Kidney epithelial cell (primary cell): ENCODE measurements around the gene CLDN22. TPM values are rescaled to one million over a fixed set of nuclear protein-coding genes. Genes with fewer than 3 reads are reported as not detected.

Source experiments
- DNase-seq: peaks from one replicate; pipeline ENCODE4 v3.0.0-alpha.2; 2010; ENCODE audit warnings: low read depth
- H3K27me3 ChIP-seq: 2 replicates; pipeline ENCODE4 v1.6.0; 2011; ENCODE audit warnings: low read length; ENCODE audit not compliant: control insufficient read depth, insufficient read depth
- H3K36me3 ChIP-seq: 2 replicates; pipeline ENCODE4 v1.5.1; 2011; ENCODE audit warnings: low read length; ENCODE audit not compliant: control insufficient read depth, insufficient read depth
- H3K4me3 ChIP-seq: 2 replicates; pipeline ENCODE4 v1.5.1; 2011; ENCODE audit warnings: low read depth, mild to moderate bottlenecking, control low read depth, low read length
- CTCF ChIP-seq: IDR thresholded peaks from 2 replicates; pipeline ENCODE4 v1.5.1; 2011; ENCODE audit warnings: mild to moderate bottlenecking, moderate library complexity, low read length, control low read depth, inconsistent platforms; ENCODE audit not compliant: insufficient read depth, poor library complexity, severe bottlenecking
- total RNA-seq: library from RNA; depleted of rRNA; stranded (reverse); fragments of >200 nt; gene quantifications from 2 replicates; pipeline ENCODE4 v1.2.3, GENCODE V29; 2015

Gene CLDN22
- not detected in 2 replicates for total RNA-seq

- no peak for TF ChIP-seq CTCF
- Histone ChIP-seq H3K4me3 (no peak within 1 kb of the TSS), H3K27me3 (no peaks in the 10 kb centered on the region), H3K36me3 (no peaks in the 10 kb centered on the region)
- DNase-seq: no peak
Measured at GRCh38 chr4:183320211-183321059, at the start of gene CLDN22. Gene CLDN22 (minus strand): TSS chr4:183320276. CDS start chr4:183320218, 58 bp downstream.

GRCh38 chr4:183369073-183369472 lies 49.0 kb upstream of the CLDN22 start:
- H3K4me3 ChIP-seq: no peak overlapping the region
- no peaks in the 10 kb centered on the region for H3K36me3 ChIP-seq
- DNase-seq: no peak
- no peak for TF ChIP-seq CTCF
- H3K27me3 ChIP-seq: no peaks in the 10 kb centered on the region

GRCh38 chr4:183366206-183366835 lies 46.2 kb upstream of the CLDN22 start:
- Histone ChIP-seq H3K27me3 (no peaks in the 10 kb centered on the region), H3K36me3 (no peaks in the 10 kb centered on the region), H3K4me3 (no peak overlapping the region)
- TF ChIP-seq CTCF: no peak
- no peak for DNase-seq

GRCh38 chr4:183364025-183364424 lies 43.9 kb upstream of the CLDN22 start:
- no peak for TF ChIP-seq CTCF
- Histone ChIP-seq H3K4me3 (no peak overlapping the region), H3K36me3 (no peaks in the 10 kb centered on the region)

GRCh38 chr4:183362916-183363542 lies 43.0 kb upstream of the CLDN22 start:
- DNase-seq: no peak

More at GRCh38 chr4:183364025-183364424, 43.9 kb upstream of the CLDN22 start:
- H3K27me3 ChIP-seq: no peaks in the 10 kb centered on the region
- DNase-seq: no peak

More at GRCh38 chr4:183362916-183363542, 43.0 kb upstream of the CLDN22 start:
- Histone ChIP-seq H3K27me3 (no peaks in the 10 kb centered on the region), H3K4me3 (no peak overlapping the region), H3K36me3 (no peaks in the 10 kb centered on the region)
- TF ChIP-seq CTCF: peak; percentile 27
